K562 (cell line): Measurements from ENCODE around the gene PIGB. TPM values are rescaled to one million over a fixed set of nuclear protein-coding genes. Genes with fewer than 3 reads are reported as not detected.

Source experiments
- CBX8 ChIP-seq: fragments of 200-600 bp; sonication (generic); IDR thresholded peaks from 2 replicates; pipeline ENCODE4 v1.6.1; 2012; ENCODE audit warnings: borderline replicate concordance, mixed run types, low read depth, mild to moderate bottlenecking, moderate library complexity, mixed read lengths, low read length, control low read depth, inconsistent platforms; ENCODE audit not compliant: poor library complexity, severe bottlenecking; ENCODE audit errors: extremely low read depth
- CREBBP ChIP-seq: IDR thresholded peaks from one replicate; pipeline ENCODE4 v1.6.1; 2012; ENCODE audit warnings: low read depth, mild to moderate bottlenecking, control low read depth, inconsistent platforms, low read length
- FOXK2 ChIP-seq, 2 experiments: fragments of 450-650 bp; IDR thresholded peaks in 1 of 2; conservative IDR thresholded peaks in 1 of 2; 2 replicates each; pipeline ENCODE4 v1.6.1; 2016; ENCODE audit warnings: low read depth in 2 of 2, mild to moderate bottlenecking in 1 of 2
- NR2C1 ChIP-seq, 2 experiments: fragments of 450-650 bp; IDR thresholded peaks; 2 replicates each; pipeline ENCODE4 v1.6.1; 2017; ENCODE audit warnings: mild to moderate bottlenecking in 2 of 2, antibody characterized with exemption in 1 of 2, inconsistent platforms in 1 of 2, missing compliant biosample characterization in 1 of 2, missing genetic modification characterization in 1 of 2
- PHB ChIP-seq: fragments of 250-450 bp; sonication (Bioruptor Pico); IDR thresholded peaks from 2 replicates; pipeline ENCODE4 v1.5.0; 2021
- PTTG1 ChIP-seq: fragments of 450-650 bp; IDR thresholded peaks from 2 replicates; pipeline ENCODE4 v1.6.1; 2016; ENCODE audit warnings: low read depth, mild to moderate bottlenecking, missing genetic modification characterization, missing compliant biosample characterization
- SMAD2 ChIP-seq: fragments of 150-350 bp; IDR thresholded peaks from 2 replicates; pipeline ENCODE4 v1.6.1; 2014; ENCODE audit warnings: low read depth, mild to moderate bottlenecking, low read length
- TBP ChIP-seq: optimal IDR thresholded peaks from 2 replicates; pipeline ENCODE3; 2011; ENCODE audit warnings: low read depth, low read length, improper control_type of control experiment
- ZNF316 ChIP-seq: fragments of 450-650 bp; IDR thresholded peaks from 2 replicates; pipeline ENCODE4 v1.6.1; 2016
- polyA plus RNA-seq, 8 experiments: library from polyadenylated mRNA; depleted of rRNA in 4 of 8; stranded (reverse) in 5 of 8; unstranded in 3 of 8; fragments of >200 nt; fragmentation: Nextera tagmentation in 2 of 8; fragmentation: Illumina TruSeq in 1 of 8; extraction: Ambion mirVana in 2 of 8; extraction: Trizol in 1 of 8; gene quantifications; 2 replicates each; pipeline versions ENCODE4 v1.2.1 to v1.2.3, GENCODE V29; 2011 to 2014; ENCODE audit warnings: inconsistent platforms in 1 of 8, missing spikeins in 1 of 8
- total RNA-seq, 7 experiments: library from RNA; depleted of rRNA in 6 of 7; stranded (reverse); fragments of >200 nt in 6 of 7; fragmentation: Illumina TruSeq in 2 of 7; extraction: Trizol in 2 of 7; gene quantifications; 2 replicates each; pipeline versions ENCODE4 v1.2.1 to v1.2.3, GENCODE V29; 2011 to 2021; ENCODE audit warnings: low replicate concordance in 1 of 7
- TF ChIP-seq, protein P1 (sequence below): fragments of 450-650 bp; IDR thresholded peaks from 2 replicates; pipeline ENCODE4 v1.6.1; 2016; ENCODE audit warnings: mild to moderate bottlenecking, moderate library complexity
- TF ChIP-seq, protein P2 (sequence below): sonication (generic); formaldehyde crosslinking; IDR thresholded peaks from 2 replicates; pipeline ENCODE4 v1.8.0; 2023; ENCODE audit warnings: missing genetic modification reagents, mild to moderate bottlenecking, borderline replicate concordance

The PIGB gene
- total and polyA plus RNA-seq, 9 of the 15 experiments (the other 6 are each of a cell fraction or from before 2014, with no cell fraction given) = 9.9 to 32.3 (median 18.2) TPM

DNA sequence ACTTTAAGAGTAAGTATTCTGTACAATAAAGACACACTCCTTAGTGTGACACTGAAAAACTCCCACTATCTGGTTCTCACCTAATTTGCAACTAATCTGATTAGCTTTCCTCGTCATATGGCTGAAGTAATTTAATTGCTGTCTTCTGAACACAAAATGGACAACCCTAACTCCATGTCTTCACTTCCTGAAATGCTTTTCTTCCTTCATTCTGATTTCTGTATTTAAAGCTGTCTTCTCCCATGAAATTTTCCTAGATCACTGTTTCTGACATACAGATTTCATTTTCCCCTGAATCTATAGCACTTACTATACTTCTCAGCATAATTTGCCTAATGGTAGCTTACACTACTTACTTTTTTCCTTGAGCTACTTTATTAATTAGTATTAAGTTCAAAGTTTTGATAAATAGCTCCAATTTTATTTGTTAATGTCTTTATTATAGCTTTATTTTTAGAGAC lies 82.8 kb downstream of the PIGB start (continued):
- TF ChIP-seq, protein P1, sequence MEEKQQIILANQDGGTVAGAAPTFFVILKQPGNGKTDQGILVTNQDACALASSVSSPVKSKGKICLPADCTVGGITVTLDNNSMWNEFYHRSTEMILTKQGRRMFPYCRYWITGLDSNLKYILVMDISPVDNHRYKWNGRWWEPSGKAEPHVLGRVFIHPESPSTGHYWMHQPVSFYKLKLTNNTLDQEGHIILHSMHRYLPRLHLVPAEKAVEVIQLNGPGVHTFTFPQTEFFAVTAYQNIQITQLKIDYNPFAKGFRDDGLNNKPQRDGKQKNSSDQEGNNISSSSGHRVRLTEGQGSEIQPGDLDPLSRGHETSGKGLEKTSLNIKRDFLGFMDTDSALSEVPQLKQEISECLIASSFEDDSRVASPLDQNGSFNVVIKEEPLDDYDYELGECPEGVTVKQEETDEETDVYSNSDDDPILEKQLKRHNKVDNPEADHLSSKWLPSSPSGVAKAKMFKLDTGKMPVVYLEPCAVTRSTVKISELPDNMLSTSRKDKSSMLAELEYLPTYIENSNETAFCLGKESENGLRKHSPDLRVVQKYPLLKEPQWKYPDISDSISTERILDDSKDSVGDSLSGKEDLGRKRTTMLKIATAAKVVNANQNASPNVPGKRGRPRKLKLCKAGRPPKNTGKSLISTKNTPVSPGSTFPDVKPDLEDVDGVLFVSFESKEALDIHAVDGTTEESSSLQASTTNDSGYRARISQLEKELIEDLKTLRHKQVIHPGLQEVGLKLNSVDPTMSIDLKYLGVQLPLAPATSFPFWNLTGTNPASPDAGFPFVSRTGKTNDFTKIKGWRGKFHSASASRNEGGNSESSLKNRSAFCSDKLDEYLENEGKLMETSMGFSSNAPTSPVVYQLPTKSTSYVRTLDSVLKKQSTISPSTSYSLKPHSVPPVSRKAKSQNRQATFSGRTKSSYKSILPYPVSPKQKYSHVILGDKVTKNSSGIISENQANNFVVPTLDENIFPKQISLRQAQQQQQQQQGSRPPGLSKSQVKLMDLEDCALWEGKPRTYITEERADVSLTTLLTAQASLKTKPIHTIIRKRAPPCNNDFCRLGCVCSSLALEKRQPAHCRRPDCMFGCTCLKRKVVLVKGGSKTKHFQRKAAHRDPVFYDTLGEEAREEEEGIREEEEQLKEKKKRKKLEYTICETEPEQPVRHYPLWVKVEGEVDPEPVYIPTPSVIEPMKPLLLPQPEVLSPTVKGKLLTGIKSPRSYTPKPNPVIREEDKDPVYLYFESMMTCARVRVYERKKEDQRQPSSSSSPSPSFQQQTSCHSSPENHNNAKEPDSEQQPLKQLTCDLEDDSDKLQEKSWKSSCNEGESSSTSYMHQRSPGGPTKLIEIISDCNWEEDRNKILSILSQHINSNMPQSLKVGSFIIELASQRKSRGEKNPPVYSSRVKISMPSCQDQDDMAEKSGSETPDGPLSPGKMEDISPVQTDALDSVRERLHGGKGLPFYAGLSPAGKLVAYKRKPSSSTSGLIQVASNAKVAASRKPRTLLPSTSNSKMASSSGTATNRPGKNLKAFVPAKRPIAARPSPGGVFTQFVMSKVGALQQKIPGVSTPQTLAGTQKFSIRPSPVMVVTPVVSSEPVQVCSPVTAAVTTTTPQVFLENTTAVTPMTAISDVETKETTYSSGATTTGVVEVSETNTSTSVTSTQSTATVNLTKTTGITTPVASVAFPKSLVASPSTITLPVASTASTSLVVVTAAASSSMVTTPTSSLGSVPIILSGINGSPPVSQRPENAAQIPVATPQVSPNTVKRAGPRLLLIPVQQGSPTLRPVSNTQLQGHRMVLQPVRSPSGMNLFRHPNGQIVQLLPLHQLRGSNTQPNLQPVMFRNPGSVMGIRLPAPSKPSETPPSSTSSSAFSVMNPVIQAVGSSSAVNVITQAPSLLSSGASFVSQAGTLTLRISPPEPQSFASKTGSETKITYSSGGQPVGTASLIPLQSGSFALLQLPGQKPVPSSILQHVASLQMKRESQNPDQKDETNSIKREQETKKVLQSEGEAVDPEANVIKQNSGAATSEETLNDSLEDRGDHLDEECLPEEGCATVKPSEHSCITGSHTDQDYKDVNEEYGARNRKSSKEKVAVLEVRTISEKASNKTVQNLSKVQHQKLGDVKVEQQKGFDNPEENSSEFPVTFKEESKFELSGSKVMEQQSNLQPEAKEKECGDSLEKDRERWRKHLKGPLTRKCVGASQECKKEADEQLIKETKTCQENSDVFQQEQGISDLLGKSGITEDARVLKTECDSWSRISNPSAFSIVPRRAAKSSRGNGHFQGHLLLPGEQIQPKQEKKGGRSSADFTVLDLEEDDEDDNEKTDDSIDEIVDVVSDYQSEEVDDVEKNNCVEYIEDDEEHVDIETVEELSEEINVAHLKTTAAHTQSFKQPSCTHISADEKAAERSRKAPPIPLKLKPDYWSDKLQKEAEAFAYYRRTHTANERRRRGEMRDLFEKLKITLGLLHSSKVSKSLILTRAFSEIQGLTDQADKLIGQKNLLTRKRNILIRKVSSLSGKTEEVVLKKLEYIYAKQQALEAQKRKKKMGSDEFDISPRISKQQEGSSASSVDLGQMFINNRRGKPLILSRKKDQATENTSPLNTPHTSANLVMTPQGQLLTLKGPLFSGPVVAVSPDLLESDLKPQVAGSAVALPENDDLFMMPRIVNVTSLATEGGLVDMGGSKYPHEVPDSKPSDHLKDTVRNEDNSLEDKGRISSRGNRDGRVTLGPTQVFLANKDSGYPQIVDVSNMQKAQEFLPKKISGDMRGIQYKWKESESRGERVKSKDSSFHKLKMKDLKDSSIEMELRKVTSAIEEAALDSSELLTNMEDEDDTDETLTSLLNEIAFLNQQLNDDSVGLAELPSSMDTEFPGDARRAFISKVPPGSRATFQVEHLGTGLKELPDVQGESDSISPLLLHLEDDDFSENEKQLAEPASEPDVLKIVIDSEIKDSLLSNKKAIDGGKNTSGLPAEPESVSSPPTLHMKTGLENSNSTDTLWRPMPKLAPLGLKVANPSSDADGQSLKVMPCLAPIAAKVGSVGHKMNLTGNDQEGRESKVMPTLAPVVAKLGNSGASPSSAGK = no peak
- TF ChIP-seq, protein P2, sequence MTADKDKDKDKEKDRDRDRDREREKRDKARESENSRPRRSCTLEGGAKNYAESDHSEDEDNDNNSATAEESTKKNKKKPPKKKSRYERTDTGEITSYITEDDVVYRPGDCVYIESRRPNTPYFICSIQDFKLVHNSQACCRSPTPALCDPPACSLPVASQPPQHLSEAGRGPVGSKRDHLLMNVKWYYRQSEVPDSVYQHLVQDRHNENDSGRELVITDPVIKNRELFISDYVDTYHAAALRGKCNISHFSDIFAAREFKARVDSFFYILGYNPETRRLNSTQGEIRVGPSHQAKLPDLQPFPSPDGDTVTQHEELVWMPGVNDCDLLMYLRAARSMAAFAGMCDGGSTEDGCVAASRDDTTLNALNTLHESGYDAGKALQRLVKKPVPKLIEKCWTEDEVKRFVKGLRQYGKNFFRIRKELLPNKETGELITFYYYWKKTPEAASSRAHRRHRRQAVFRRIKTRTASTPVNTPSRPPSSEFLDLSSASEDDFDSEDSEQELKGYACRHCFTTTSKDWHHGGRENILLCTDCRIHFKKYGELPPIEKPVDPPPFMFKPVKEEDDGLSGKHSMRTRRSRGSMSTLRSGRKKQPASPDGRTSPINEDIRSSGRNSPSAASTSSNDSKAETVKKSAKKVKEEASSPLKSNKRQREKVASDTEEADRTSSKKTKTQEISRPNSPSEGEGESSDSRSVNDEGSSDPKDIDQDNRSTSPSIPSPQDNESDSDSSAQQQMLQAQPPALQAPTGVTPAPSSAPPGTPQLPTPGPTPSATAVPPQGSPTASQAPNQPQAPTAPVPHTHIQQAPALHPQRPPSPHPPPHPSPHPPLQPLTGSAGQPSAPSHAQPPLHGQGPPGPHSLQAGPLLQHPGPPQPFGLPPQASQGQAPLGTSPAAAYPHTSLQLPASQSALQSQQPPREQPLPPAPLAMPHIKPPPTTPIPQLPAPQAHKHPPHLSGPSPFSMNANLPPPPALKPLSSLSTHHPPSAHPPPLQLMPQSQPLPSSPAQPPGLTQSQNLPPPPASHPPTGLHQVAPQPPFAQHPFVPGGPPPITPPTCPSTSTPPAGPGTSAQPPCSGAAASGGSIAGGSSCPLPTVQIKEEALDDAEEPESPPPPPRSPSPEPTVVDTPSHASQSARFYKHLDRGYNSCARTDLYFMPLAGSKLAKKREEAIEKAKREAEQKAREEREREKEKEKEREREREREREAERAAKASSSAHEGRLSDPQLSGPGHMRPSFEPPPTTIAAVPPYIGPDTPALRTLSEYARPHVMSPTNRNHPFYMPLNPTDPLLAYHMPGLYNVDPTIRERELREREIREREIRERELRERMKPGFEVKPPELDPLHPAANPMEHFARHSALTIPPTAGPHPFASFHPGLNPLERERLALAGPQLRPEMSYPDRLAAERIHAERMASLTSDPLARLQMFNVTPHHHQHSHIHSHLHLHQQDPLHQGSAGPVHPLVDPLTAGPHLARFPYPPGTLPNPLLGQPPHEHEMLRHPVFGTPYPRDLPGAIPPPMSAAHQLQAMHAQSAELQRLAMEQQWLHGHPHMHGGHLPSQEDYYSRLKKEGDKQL (CRISPR knock-in tag) = no peak
- TF ChIP-seq PHB (CRISPR knock-in tag) (no peak), CREBBP (no peak), PTTG1 (tag) (peak; percentile 88), CBX8 (no peak), TBP (no peak), FOXK2 (conservative IDR thresholded peaks at IDR 0.05 in 1 of 2, IDR thresholded peaks at IDR 0.05 in 1 of 2; ENCODE audit: low read depth in 2 of 2) (no peak), SMAD2 (no peak), ZNF316 (no peak), NR2C1 (IDR thresholded peaks at IDR 0.05) (no peak), NR2C1 (tag; IDR thresholded peaks at IDR 0.05) (peak; percentile 68)
